Rectal smooth muscle tissue (tissue), 1 donor: ENCODE measurements around the gene PDGFD.
"Not testable (repeated sequence)": the region's sequence is repeated elsewhere in the genome, so short reads cannot be mapped to it uniquely, and the experiment has no call there.

ENCODE experiments used
- H3K27ac ChIP-seq: one replicate; pipeline ENCODE4 v1.7.0; 2013; ENCODE audit warnings: low read depth, low read length, inconsistent platforms
- H3K27me3 ChIP-seq: one replicate; pipeline ENCODE4 v1.7.0; 2013; ENCODE audit warnings: low read length; ENCODE audit not compliant: control insufficient read depth, insufficient read depth
- H3K36me3 ChIP-seq: one replicate; pipeline ENCODE4 v1.7.0; 2013; ENCODE audit warnings: low read length; ENCODE audit not compliant: control insufficient read depth, insufficient read depth
- H3K4me1 ChIP-seq: one replicate; pipeline ENCODE4 v1.7.0; 2013; ENCODE audit warnings: low read length; ENCODE audit not compliant: control insufficient read depth, insufficient read depth
- H3K4me3 ChIP-seq: one replicate; pipeline ENCODE4 v1.7.0; 2013; ENCODE audit warnings: low read length
- H3K9ac ChIP-seq: one replicate; pipeline ENCODE4 v1.7.0; 2013; ENCODE audit warnings: low read length

PDGFD gene

GRCh38 chr11:104060004-104060794 is 103.7 kb downstream of the PDGFD start:
- Histone ChIP-seq H3K4me3 (no peak overlapping the region), H3K36me3 (no peaks in the 10 kb centered on the region), H3K9ac (no peak overlapping the region), H3K27ac (no peak overlapping the region), H3K27me3 (no peaks in the 10 kb centered on the region), H3K4me1 (peaks cover 2% of the 10 kb centered on the region)

GRCh38 chr11:104058680-104059079 is 105.3 kb downstream of the PDGFD start:
- no peak overlapping the region for H3K27ac ChIP-seq
- no peaks in the 10 kb centered on the region for H3K27me3 ChIP-seq
- H3K4me1 ChIP-seq = peaks cover 2% of the 10 kb centered on the region
- H3K4me3 ChIP-seq = no peak overlapping the region
- no peak overlapping the region for H3K9ac ChIP-seq
- H3K36me3 ChIP-seq = no peaks in the 10 kb centered on the region

GRCh38 chr11:104057908-104058307 is 106.0 kb downstream of the PDGFD start:
- Histone ChIP-seq H3K36me3 (no peaks in the 10 kb centered on the region), H3K27ac (no peak overlapping the region)

GRCh38 chr11:104055596-104055995 is 108.4 kb downstream of the PDGFD start:
- H3K4me1 ChIP-seq = no peaks in the 10 kb centered on the region
- H3K9ac ChIP-seq = no peak overlapping the region
- H3K36me3 ChIP-seq = no peaks in the 10 kb centered on the region
- no peak overlapping the region for H3K27ac ChIP-seq
- no peak overlapping the region for H3K4me3 ChIP-seq
- H3K27me3 ChIP-seq = no peaks in the 10 kb centered on the region

More at GRCh38 chr11:104057908-104058307, 106.0 kb downstream of the PDGFD start:
- H3K9ac ChIP-seq = no peak overlapping the region
- no peak overlapping the region for H3K4me3 ChIP-seq
- no peaks in the 10 kb centered on the region for H3K27me3 ChIP-seq
- peaks cover 2% of the 10 kb centered on the region for H3K4me1 ChIP-seq

GRCh38 chr11:104054911-104055529 is 108.9 kb downstream of the PDGFD start:
- Histone ChIP-seq H3K4me3 (no peak overlapping the region), H3K27ac (no peak overlapping the region)

GRCh38 chr11:104053743-104054478 is 110.0 kb downstream of the PDGFD start:
- no peak overlapping the region for H3K4me3 ChIP-seq
- no peaks in the 10 kb centered on the region for H3K27me3 ChIP-seq
- H3K4me1 ChIP-seq = no peaks in the 10 kb centered on the region
- no peaks in the 10 kb centered on the region for H3K36me3 ChIP-seq
- H3K27ac ChIP-seq = no peak overlapping the region
- no peak overlapping the region for H3K9ac ChIP-seq

More at GRCh38 chr11:104054911-104055529, 108.9 kb downstream of the PDGFD start:
- Histone ChIP-seq H3K36me3 (no peaks in the 10 kb centered on the region), H3K27me3 (no peaks in the 10 kb centered on the region), H3K9ac (no peak overlapping the region), H3K4me1 (no peaks in the 10 kb centered on the region)

- Histone ChIP-seq H3K4me3 (no peak overlapping the region), H3K36me3 (no peaks in the 10 kb centered on the region), H3K4me1 (no peaks in the 10 kb centered on the region), H3K27ac (no peak overlapping the region), H3K27me3 (no peaks in the 10 kb centered on the region), H3K9ac (no peak overlapping the region)
Observed at GRCh38 chr11:104051778-104052177, 112.2 kb downstream of the PDGFD start.

- H3K4me1 ChIP-seq = no peaks in the 10 kb centered on the region
- no peak overlapping the region for H3K27ac ChIP-seq
- H3K4me3 ChIP-seq = no peak overlapping the region
- no peaks in the 10 kb centered on the region for H3K36me3 ChIP-seq
- H3K27me3 ChIP-seq = no peaks in the 10 kb centered on the region
- H3K9ac ChIP-seq = no peak overlapping the region
Observed at GRCh38 chr11:104049116-104049515, 114.8 kb downstream of the PDGFD start.

GRCh38 chr11:104046858-104047257 is 117.1 kb downstream of the PDGFD start:
- not testable (repeated sequence) for H3K27ac ChIP-seq, H3K27me3 ChIP-seq, H3K4me3 ChIP-seq

GRCh38 chr11:104046331-104046730 is 117.6 kb downstream of the PDGFD start:
- no peaks in the 10 kb centered on the region for H3K27me3 ChIP-seq
- no peaks in the 10 kb centered on the region for H3K36me3 ChIP-seq
- H3K9ac ChIP-seq = no peak overlapping the region
- H3K4me3 ChIP-seq = no peak overlapping the region
- H3K27ac ChIP-seq = no peak overlapping the region
- no peaks in the 10 kb centered on the region for H3K4me1 ChIP-seq

More at GRCh38 chr11:104046858-104047257, 117.1 kb downstream of the PDGFD start:
- not testable (repeated sequence) for H3K36me3 ChIP-seq, H3K9ac ChIP-seq, H3K4me1 ChIP-seq

GRCh38 chr11:104043678-104044239 is 120.2 kb downstream of the PDGFD start:
- no peaks in the 10 kb centered on the region for H3K4me1 ChIP-seq
- no peaks in the 10 kb centered on the region for H3K27me3 ChIP-seq
- no peaks in the 10 kb centered on the region for H3K36me3 ChIP-seq
- no peak overlapping the region for H3K9ac ChIP-seq
- no peak overlapping the region for H3K27ac ChIP-seq
- no peak overlapping the region for H3K4me3 ChIP-seq

- no peak overlapping the region for H3K4me3 ChIP-seq
- H3K9ac ChIP-seq = no peak overlapping the region
- no peaks in the 10 kb centered on the region for H3K36me3 ChIP-seq
- H3K27me3 ChIP-seq = no peaks in the 10 kb centered on the region
- no peak overlapping the region for H3K27ac ChIP-seq
- H3K4me1 ChIP-seq = no peaks in the 10 kb centered on the region
Observed at GRCh38 chr11:104043142-104043541, 120.8 kb downstream of the PDGFD start.
